C4-2B (cell line): ENCODE data around the gene TCF20.

ENCODE experiments used
- H3K27ac ChIP-seq: fragments of 450-650 bp; 2 replicates; pipeline ENCODE4 v1.5.1; 2017
- ZFX ChIP-seq: fragments of 450-650 bp; IDR thresholded peaks from 2 replicates; pipeline ENCODE4 v1.6.1; 2017
- TF ChIP-seq, protein P1 (sequence below): fragments of 450-650 bp; conservative IDR thresholded peaks from 2 replicates; pipeline ENCODE4 v1.5.1; 2017; ENCODE audit warnings: mild to moderate bottlenecking

Gene TCF20

GRCh38 chr22:42306010-42306409, 35.6 kb upstream of the TCF20 start:
- TF ChIP-seq, protein P1, sequence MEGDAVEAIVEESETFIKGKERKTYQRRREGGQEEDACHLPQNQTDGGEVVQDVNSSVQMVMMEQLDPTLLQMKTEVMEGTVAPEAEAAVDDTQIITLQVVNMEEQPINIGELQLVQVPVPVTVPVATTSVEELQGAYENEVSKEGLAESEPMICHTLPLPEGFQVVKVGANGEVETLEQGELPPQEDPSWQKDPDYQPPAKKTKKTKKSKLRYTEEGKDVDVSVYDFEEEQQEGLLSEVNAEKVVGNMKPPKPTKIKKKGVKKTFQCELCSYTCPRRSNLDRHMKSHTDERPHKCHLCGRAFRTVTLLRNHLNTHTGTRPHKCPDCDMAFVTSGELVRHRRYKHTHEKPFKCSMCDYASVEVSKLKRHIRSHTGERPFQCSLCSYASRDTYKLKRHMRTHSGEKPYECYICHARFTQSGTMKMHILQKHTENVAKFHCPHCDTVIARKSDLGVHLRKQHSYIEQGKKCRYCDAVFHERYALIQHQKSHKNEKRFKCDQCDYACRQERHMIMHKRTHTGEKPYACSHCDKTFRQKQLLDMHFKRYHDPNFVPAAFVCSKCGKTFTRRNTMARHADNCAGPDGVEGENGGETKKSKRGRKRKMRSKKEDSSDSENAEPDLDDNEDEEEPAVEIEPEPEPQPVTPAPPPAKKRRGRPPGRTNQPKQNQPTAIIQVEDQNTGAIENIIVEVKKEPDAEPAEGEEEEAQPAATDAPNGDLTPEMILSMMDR: no peak
- TF ChIP-seq ZFX: no peak
- H3K27ac ChIP-seq: no peak overlapping the region

GRCh38 chr22:42304324-42304790, 33.9 kb upstream of the TCF20 start:
- no peak overlapping the region for H3K27ac ChIP-seq
- no peak for TF ChIP-seq ZFX
- TF ChIP-seq, protein P1: no peak

- no peak overlapping the region for H3K27ac ChIP-seq
- TF ChIP-seq ZFX: no peak
- TF ChIP-seq, protein P1: no peak
Observed at GRCh38 chr22:42303396-42304323, 33.2 kb upstream of the TCF20 start.

GRCh38 chr22:42301742-42302102, 31.3 kb upstream of the TCF20 start:
- TF ChIP-seq ZFX: no peak
- TF ChIP-seq, protein P1: no peak
- no peak overlapping the region for H3K27ac ChIP-seq

- TF ChIP-seq, protein P1: no peak
- TF ChIP-seq ZFX: no peak
- no peak overlapping the region for H3K27ac ChIP-seq
Observed at GRCh38 chr22:42301077-42301741, 30.8 kb upstream of the TCF20 start.

DNA sequence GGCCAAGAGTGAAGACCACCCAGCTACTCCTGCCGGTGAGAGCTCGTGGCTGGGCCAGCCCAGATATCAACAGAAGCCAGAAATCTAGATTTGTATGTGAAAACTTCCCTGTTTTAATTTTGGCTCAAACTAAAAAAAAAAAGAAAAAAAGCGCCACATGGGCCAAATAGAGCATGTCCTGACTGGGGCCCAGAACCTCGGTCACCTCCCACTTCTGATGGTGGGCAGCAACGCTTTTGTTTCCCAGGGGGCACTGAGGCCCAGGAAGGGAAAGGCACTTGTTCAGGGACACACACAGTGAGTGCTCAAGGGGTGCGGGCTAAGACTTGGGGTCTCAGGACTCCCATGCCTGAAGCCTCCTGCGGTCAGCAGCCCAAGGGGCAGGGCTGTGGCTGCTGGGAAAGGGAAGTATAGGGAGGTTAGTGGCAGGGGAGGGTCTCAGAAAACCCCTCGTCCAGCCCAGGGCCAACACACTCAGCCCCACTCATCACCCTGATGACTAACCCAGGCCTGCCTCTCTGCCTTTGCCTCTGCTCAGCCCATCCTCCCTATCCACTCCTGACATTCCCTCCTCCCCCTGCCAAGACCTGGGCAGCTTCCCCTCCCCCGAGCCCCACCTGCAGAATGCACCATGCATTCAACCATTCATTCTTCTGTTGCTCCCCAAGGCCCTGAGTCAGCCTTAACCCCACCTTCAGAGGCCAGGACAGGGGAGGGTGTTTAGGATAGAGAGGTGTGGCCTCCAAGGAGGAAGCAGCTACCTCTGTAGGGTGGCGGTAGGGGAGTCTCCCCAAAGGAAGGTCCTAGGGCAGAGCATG, 30.0 kb upstream of the TCF20 start:
- H3K27ac ChIP-seq: no peak overlapping the region
- no peak for TF ChIP-seq ZFX
- TF ChIP-seq, protein P1: no peak
